SU-DHL-6 (cell line): ENCODE data around the gene ZCCHC13.

Experiments used
- CTCF ChIP-seq: fragments of 200-600 bp; sonication (generic); IDR thresholded peaks from one replicate; pipeline ENCODE4 v1.5.1; 2017; ENCODE audit warnings: antibody characterized with exemption, mild to moderate bottlenecking, low read length, moderate library complexity; ENCODE audit not compliant: insufficient read depth, poor library complexity, severe bottlenecking
- EZH2phosphoT487 ChIP-seq: fragments of 200-600 bp; sonication (generic), shearing (Covaris generic); conservative IDR thresholded peaks from 2 replicates; pipeline ENCODE4 v1.6.1; 2018; ENCODE audit warnings: mild to moderate bottlenecking, antibody characterized with exemption, low read length, moderate library complexity, mixed read lengths

GRCh38 chrX:74277846-74278245 is 26.1 kb upstream of the ZCCHC13 start:
- TF ChIP-seq CTCF: no peak
- no peak for TF ChIP-seq EZH2phosphoT487
